ENCODE measurements around the gene KEL. TPM values are rescaled to one million over a fixed set of nuclear protein-coding genes. Genes with fewer than 3 reads are reported as not detected.

KEL gene
- total RNA-seq, 4 donors from 2014 or later: 0.51 to 0.88 TPM; not detected in 2

DNA sequence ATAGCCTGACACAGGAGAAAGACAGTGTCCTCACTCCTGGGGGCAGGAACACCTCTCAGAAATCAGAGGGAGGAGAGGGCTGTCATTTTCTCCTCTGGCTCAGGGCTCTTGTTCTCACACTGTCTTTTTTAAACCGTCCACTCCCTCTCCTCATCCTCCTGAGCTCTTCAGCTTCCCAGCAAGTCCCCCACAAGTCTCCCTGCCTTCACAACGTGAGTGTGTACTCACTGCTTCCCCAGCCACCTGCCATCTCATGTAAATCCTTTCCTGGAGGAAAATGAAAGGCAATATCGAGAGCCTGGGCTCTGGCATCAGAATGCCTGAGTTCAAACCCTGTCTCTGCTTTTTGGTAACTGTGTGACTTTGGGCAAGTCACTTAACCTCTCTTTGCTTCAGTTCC lies 17.2 kb downstream of the KEL start:
- TF ChIP-seq, protein P1, sequence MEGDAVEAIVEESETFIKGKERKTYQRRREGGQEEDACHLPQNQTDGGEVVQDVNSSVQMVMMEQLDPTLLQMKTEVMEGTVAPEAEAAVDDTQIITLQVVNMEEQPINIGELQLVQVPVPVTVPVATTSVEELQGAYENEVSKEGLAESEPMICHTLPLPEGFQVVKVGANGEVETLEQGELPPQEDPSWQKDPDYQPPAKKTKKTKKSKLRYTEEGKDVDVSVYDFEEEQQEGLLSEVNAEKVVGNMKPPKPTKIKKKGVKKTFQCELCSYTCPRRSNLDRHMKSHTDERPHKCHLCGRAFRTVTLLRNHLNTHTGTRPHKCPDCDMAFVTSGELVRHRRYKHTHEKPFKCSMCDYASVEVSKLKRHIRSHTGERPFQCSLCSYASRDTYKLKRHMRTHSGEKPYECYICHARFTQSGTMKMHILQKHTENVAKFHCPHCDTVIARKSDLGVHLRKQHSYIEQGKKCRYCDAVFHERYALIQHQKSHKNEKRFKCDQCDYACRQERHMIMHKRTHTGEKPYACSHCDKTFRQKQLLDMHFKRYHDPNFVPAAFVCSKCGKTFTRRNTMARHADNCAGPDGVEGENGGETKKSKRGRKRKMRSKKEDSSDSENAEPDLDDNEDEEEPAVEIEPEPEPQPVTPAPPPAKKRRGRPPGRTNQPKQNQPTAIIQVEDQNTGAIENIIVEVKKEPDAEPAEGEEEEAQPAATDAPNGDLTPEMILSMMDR (IDR thresholded peaks at IDR 0.05; ENCODE audit: low read depth): no peak

GRCh38 chr7:142943706-142944268 lies 18.4 kb downstream of the KEL start:
- TF ChIP-seq, protein P1 (IDR thresholded peaks at IDR 0.05; ENCODE audit: low read depth): no peak

- TF ChIP-seq, protein P1 (IDR thresholded peaks at IDR 0.05; ENCODE audit: low read depth): no peak
These were observed 19.4 kb downstream of the KEL start for GRCh38 chr7:142942746-142943145.

GRCh38 chr7:142941541-142941940 lies 20.6 kb downstream of the KEL start:
- TF ChIP-seq, protein P1 (IDR thresholded peaks at IDR 0.05; ENCODE audit: low read depth): no peak

DNA sequence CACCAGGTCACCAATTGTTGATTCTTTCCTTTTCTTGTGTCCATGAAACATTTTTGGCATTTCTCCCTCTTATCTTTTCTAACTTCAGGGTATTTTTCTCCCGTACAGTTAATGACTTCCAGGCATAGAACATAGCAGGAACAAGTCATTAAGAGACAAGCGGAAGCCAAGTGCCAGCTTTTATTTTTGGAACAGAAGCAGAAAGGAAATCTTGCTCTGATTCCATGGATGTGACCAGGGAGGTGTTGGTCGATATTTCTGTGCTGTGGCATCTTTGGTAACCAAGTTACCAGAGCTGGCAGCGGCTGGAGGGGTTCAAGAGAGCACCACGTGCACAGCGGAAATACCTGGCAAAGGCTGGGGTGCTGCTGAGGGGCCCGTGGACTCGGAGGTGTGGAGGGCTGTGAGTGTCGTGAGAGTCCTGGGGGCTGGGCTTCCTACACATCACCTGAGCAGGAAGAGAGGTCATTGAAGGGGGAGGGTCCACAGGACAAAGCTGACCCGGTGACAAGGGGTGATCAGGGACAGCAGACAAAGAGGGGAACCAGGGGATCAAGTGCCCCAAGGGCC lies 21.1 kb downstream of the KEL start:
- TF ChIP-seq, protein P1 (IDR thresholded peaks at IDR 0.05; ENCODE audit: low read depth): no peak

DNA sequence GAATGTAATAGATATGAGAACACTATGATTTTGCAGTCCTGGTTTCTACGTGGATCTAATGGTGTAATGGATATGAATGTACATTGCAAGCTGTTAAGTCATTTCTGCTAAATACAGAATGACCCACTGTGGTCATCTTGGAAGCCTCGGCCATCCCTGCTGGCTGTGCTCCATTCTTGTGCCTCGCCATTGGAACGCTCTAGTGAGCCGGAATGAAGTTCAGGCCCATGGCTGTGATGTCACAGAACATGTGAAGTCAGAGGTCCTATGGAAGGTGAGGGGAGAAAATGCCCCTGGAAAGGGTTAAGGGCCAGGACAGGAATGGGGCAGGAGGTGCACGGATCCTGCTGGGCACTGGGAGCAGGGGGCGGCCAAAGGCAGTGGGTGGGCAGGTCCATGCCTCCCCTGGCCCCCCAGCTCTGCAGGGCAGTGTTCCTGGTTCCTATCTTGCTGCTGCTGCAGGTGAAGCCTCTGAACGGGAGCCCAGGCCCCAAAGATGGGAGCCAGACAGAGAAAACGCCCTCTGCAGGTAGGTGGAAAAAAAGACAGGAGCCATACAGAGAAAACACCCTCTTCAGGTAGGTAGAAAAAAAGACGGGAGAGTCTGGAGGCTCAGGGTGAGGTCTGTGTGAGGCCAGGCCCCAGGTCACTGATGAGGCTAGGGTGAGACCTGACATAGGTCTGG lies 22.8 kb downstream of the KEL start, which contains the start of gene LLCFC1:
Gene LLCFC1, plus strand, starts transcription at position 259 of the 685 bp plus-strand sequence. Its CDS starts 138 bp downstream, at position 397.
- TF ChIP-seq, protein P1 (IDR thresholded peaks at IDR 0.05; ENCODE audit: low read depth): no peak

- TF ChIP-seq, protein P1 (IDR thresholded peaks at IDR 0.05; ENCODE audit: low read depth): no peak
These were observed 23.6 kb downstream of the KEL start for GRCh38 chr7:142938611-142939010.

Measured in subcutaneous adipose tissue (tissue), 4 donors.